Measurements from ENCODE around the gene ANKS3. TPM values are rescaled to one million over a fixed set of nuclear protein-coding genes. Genes with fewer than 3 reads are reported as not detected.

ANKS3 gene
- total and polyA plus RNA-seq, 7 donors, result 3.9 to 30.7 (median 20.8) TPM

- H3K36me3 ChIP-seq, result peaks cover 10 to 33% (median 22%) of the 10 kb centered on the region in 4 donors
- peaks cover 0 to 38% (median 35%) of the 10 kb centered on the region in 4 donors for H3K4me1 ChIP-seq
- H3K27ac ChIP-seq, result peak within 1 kb of the TSS; percentile 91 to 92 (median 92)
- no peak for TF ChIP-seq EP300 (IDR thresholded peaks at IDR 0.05)
- TF ChIP-seq CTCF (IDR thresholded peaks at IDR 0.05), result no peak
- TF ChIP-seq POLR2A (IDR thresholded peaks at IDR 0.05), result peak; percentile 37 to 38
- TF ChIP-seq POLR2AphosphoS5 (IDR thresholded peaks at IDR 0.05), result peak; percentile 66 to 93 (median 85)
- DNase-seq, result peak; percentile 98
- no peaks in the 10 kb centered on the region for H3K27me3 ChIP-seq
- intact Hi-C loops (cut with DNase I), result loop anchor here (2.0 kb wide), 1 partner anchor 32 kb away; the partner anchor contains the start of genes ANKS3 and DNAAF8
- peak within 1 kb of the TSS; percentile 80 to 96 (median 88) for H3K4me3 ChIP-seq
- 1 to 2% methylated on average over 72 of the region's 72 CpGs for WGBS, 2 donors
- no peaks in the 10 kb centered on the region for H3K9me3 ChIP-seq
These were observed 33.0 kb upstream of the ANKS3 start, which contains the start of gene ZNF500 for GRCh38 chr16:4766875-4767628. Gene ZNF500 (minus strand): TSS chr16:4767162. CDS start chr16:4765978, 1,184 bp downstream.

- 76 to 77% methylated on average over 26 of the region's 26 CpGs for WGBS, 2 donors
- no peaks in the 10 kb centered on the region for H3K27me3 ChIP-seq
- intact Hi-C loops (cut with DNase I), result loop anchor here (2.0 kb wide), 1 partner anchor 31 kb away; the partner anchor contains the start of genes ANKS3 and DNAAF8
- peaks cover 16 to 46% (median 30%) of the 10 kb centered on the region in 4 donors for H3K36me3 ChIP-seq
- peak overlapping the region; percentile 80 to 96 (median 88) for H3K4me3 ChIP-seq
- no peak for TF ChIP-seq CTCF (IDR thresholded peaks at IDR 0.05)
- no peak for TF ChIP-seq POLR2AphosphoS5 (IDR thresholded peaks at IDR 0.05)
- no peak for TF ChIP-seq EP300 (IDR thresholded peaks at IDR 0.05)
- no peak for TF ChIP-seq POLR2A (IDR thresholded peaks at IDR 0.05)
- no peaks in the 10 kb centered on the region for H3K9me3 ChIP-seq
- no peak for DNase-seq
- H3K27ac ChIP-seq, result peak overlapping the region in 3 of 4 donors; percentile 91 to 92 (median 91)
- H3K4me1 ChIP-seq, result peaks cover 0 to 38% (median 35%) of the 10 kb centered on the region in 4 donors
These were observed 31.7 kb upstream of the ANKS3 start for GRCh38 chr16:4765511-4766474.

- Histone ChIP-seq H3K4me3 (no peak overlapping the region), H3K27ac (no peak overlapping the region), H3K4me1 (peaks cover 0 to 33% (median 32%) of the 10 kb centered on the region in 4 donors), H3K36me3 (peaks cover 26 to 65% (median 44%) of the 10 kb centered on the region in 4 donors), H3K9me3 (no peaks in the 10 kb centered on the region), H3K27me3 (no peaks in the 10 kb centered on the region)
- no peak for DNase-seq
- 94% methylated on average over 7 of the region's 7 CpGs for WGBS, 2 donors
- intact Hi-C loops (cut with DNase I), result no loop called here
- no peak for TF ChIP-seq EP300 (IDR thresholded peaks at IDR 0.05)
- no peak for TF ChIP-seq POLR2A (IDR thresholded peaks at IDR 0.05)
- no peak for TF ChIP-seq CTCF (IDR thresholded peaks at IDR 0.05)
- no peak for TF ChIP-seq POLR2AphosphoS5 (IDR thresholded peaks at IDR 0.05)
These were observed 29.7 kb upstream of the ANKS3 start for GRCh38 chr16:4763791-4764190.

GRCh38 chr16:4762205-4762604 lies 28.1 kb upstream of the ANKS3 start:
- TF ChIP-seq POLR2AphosphoS5 (IDR thresholded peaks at IDR 0.05) (no peak), POLR2A (IDR thresholded peaks at IDR 0.05) (no peak), EP300 (IDR thresholded peaks at IDR 0.05) (no peak), CTCF (IDR thresholded peaks at IDR 0.05) (no peak)
- Histone ChIP-seq H3K27me3 (no peaks in the 10 kb centered on the region), H3K4me1 (peaks cover 0 to 24% (median 20%) of the 10 kb centered on the region in 4 donors), H3K9me3 (no peaks in the 10 kb centered on the region), H3K36me3 (peaks cover 26 to 80% (median 56%) of the 10 kb centered on the region in 4 donors), H3K27ac (no peak overlapping the region), H3K4me3 (no peak overlapping the region)
- DNase-seq, result no peak
- intact Hi-C loops (cut with DNase I), result no loop called here
- 95 to 96% methylated on average over 9 of the region's 9 CpGs for WGBS, 2 donors
